Activated CD8-positive, alpha-beta T cell treated with anti-CD3 and anti-CD28 coated beads for 36 hours (primary cell): ENCODE data around the gene TMPRSS9. TPM values are rescaled to one million over a fixed set of nuclear protein-coding genes. Genes with fewer than 3 reads are reported as not detected.

Experiments
- ATAC-seq: fragments of 200-7000 bp; cut with Tn5 transposase; one replicate; pipeline ENCODE4 v1.10.0; 2021; ENCODE audit warnings: mild to moderate bottlenecking, moderate library complexity
- CTCF ChIA-PET: fragments of 350-600 bp; sonication (Branson Sonifier 250); formaldehyde crosslinking; loops from one replicate; lab custom pipeline; 2021; ENCODE audit warnings: antibody characterized with exemption; lab: Charles Lee
- POLR2A ChIA-PET: fragments of 350-600 bp; sonication (Branson Sonifier 250); formaldehyde crosslinking; loops from one replicate; lab custom pipeline; 2021; ENCODE audit warnings: antibody characterized with exemption; lab: Charles Lee
- DNase-seq: peaks from one replicate; pipeline ENCODE4 v3.0.0-alpha.2; 2020
- H3K27ac Mint-ChIP-seq: one replicate; pipeline ENCODE4 v1.8.0; 2021; ENCODE audit warnings: mild to moderate bottlenecking, mixed read lengths
- H3K27me3 Mint-ChIP-seq: one replicate; pipeline ENCODE4 v1.8.0; 2021; ENCODE audit warnings: mixed read lengths
- H3K36me3 Mint-ChIP-seq: one replicate; pipeline ENCODE4 v1.8.0; 2021; ENCODE audit warnings: low read depth, mixed read lengths
- H3K4me1 Mint-ChIP-seq: one replicate; pipeline ENCODE4 v1.8.0; 2021; ENCODE audit warnings: low read depth, mixed read lengths
- H3K4me3 Mint-ChIP-seq: one replicate; pipeline ENCODE4 v1.8.0; 2021; ENCODE audit warnings: mild to moderate bottlenecking, moderate library complexity, mixed read lengths
- H3K9me3 Mint-ChIP-seq: one replicate; pipeline ENCODE4 v1.8.0; 2021; ENCODE audit warnings: mixed read lengths
- intact Hi-C: fragments of 100-400 bp; cut with micrococcal nuclease; formaldehyde crosslinking; loops from one replicate; pipeline ENCODE4 v1.10.0; 2022
- total RNA-seq, 2 experiments: library from RNA; stranded (reverse); gene quantifications; one replicate each; pipeline ENCODE4 v1.2.3, GENCODE V29; 2021
- TF ChIP-seq, protein P1 (sequence below): fragments of 200-600 bp; IDR thresholded peaks from one replicate; pipeline ENCODE4 v1.8.0; 2022; ENCODE audit warnings: antibody characterized with exemption, mild to moderate bottlenecking

TMPRSS9 gene
- total RNA-seq, 2 experiments from 2014 or later = not detected

DNA sequence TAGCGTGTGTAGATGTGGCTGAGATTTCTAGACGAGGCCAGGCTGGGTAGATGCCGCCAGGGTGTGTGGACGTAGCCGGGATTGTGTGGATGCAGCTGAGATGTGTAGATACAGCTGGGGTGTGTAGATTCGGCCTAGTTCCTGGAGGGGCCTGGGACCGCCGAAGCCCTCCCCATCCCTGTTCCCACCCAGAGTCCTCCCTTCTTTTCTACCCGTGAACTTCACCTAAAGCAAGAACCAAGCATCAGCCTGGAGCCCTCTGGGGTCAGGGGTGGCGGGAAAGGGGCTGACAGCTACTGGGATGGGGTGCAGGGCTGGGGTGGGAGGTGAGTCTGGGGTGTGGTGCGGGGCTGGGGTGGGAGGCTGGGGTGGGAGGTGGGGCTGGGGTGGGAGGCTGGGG lies 768 bp downstream of the TMPRSS9 start:
- CTCF ChIA-PET = no interaction called here
- intact Hi-C loops = no loop called here
- no peaks in the 10 kb centered on the region for H3K36me3 Mint-ChIP-seq
- DNase-seq = no peak
- POLR2A ChIA-PET = no interaction called here
- H3K27me3 Mint-ChIP-seq = peaks cover 15% of the 10 kb centered on the region
- H3K4me3 Mint-ChIP-seq = no peak overlapping the region
- no peak overlapping the region for H3K27ac Mint-ChIP-seq
- H3K9me3 Mint-ChIP-seq = no peaks in the 10 kb centered on the region
- H3K4me1 Mint-ChIP-seq = peaks cover 5% of the 10 kb centered on the region
- ATAC-seq = no peak
- TF ChIP-seq, protein P1, sequence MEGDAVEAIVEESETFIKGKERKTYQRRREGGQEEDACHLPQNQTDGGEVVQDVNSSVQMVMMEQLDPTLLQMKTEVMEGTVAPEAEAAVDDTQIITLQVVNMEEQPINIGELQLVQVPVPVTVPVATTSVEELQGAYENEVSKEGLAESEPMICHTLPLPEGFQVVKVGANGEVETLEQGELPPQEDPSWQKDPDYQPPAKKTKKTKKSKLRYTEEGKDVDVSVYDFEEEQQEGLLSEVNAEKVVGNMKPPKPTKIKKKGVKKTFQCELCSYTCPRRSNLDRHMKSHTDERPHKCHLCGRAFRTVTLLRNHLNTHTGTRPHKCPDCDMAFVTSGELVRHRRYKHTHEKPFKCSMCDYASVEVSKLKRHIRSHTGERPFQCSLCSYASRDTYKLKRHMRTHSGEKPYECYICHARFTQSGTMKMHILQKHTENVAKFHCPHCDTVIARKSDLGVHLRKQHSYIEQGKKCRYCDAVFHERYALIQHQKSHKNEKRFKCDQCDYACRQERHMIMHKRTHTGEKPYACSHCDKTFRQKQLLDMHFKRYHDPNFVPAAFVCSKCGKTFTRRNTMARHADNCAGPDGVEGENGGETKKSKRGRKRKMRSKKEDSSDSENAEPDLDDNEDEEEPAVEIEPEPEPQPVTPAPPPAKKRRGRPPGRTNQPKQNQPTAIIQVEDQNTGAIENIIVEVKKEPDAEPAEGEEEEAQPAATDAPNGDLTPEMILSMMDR = no peak

GRCh38 chr19:2361246-2362045 lies 1.4 kb downstream of the TMPRSS9 start:
- no peak overlapping the region for H3K4me3 Mint-ChIP-seq
- CTCF ChIA-PET = no interaction called here
- H3K9me3 Mint-ChIP-seq = no peaks in the 10 kb centered on the region
- H3K4me1 Mint-ChIP-seq = peaks cover 5% of the 10 kb centered on the region
- no peak overlapping the region for H3K27ac Mint-ChIP-seq
- POLR2A ChIA-PET = no interaction called here
- H3K27me3 Mint-ChIP-seq = peaks cover 15% of the 10 kb centered on the region
- no peaks in the 10 kb centered on the region for H3K36me3 Mint-ChIP-seq
- TF ChIP-seq, protein P1 = no peak
- ATAC-seq (no peak), DNase-seq (no peak)
- intact Hi-C loops = no loop called here

GRCh38 chr19:2362046-2362969 lies 2.2 kb downstream of the TMPRSS9 start:
- no peaks in the 10 kb centered on the region for H3K36me3 Mint-ChIP-seq
- H3K9me3 Mint-ChIP-seq = no peaks in the 10 kb centered on the region
- ChIA-PET POLR2A (no interaction called here), CTCF (interaction anchor here (1.3 kb wide), 1 partner anchor 30 kb away, joined by 4 read pairs; no protein-coding TSS in a partner anchor)
- H3K27ac Mint-ChIP-seq = no peak overlapping the region
- H3K4me1 Mint-ChIP-seq = peaks cover 5% of the 10 kb centered on the region
- TF ChIP-seq, protein P1 = no peak
- ATAC-seq = no peak
- intact Hi-C loops = no loop called here
- no peak for DNase-seq
- H3K4me3 Mint-ChIP-seq = no peak overlapping the region
- H3K27me3 Mint-ChIP-seq = peaks cover 15% of the 10 kb centered on the region

DNA sequence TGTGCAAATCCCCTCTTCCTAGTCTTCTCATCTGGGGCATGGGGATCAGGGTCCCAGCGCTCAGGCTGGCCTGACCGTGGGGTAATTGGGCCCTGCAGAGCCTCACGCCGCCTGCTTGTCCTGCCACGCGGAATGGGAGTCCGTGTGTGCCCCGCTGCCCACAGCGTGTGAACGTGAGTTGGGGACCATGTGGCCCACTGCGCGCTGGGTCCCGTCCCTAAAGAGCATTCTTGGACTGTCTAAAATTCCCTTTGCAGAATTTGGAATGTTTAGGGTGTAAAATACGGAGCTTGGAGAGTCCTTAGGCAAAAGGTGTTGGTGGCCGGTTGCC lies 2.9 kb downstream of the TMPRSS9 start:
- CTCF ChIA-PET = interaction anchor here (1.3 kb wide), 1 partner anchor 29 kb away, joined by 4 read pairs; no protein-coding TSS in a partner anchor
- POLR2A ChIA-PET = no interaction called here
- no peaks in the 10 kb centered on the region for H3K9me3 Mint-ChIP-seq
- DNase-seq = no peak
- H3K27ac Mint-ChIP-seq = no peak overlapping the region
- peaks cover 15% of the 10 kb centered on the region for H3K27me3 Mint-ChIP-seq
- no peak overlapping the region for H3K4me3 Mint-ChIP-seq
- no peaks in the 10 kb centered on the region for H3K36me3 Mint-ChIP-seq
- ATAC-seq = no peak
- peaks cover 5% of the 10 kb centered on the region for H3K4me1 Mint-ChIP-seq
- intact Hi-C loops = no loop called here
- TF ChIP-seq, protein P1 = no peak

DNA sequence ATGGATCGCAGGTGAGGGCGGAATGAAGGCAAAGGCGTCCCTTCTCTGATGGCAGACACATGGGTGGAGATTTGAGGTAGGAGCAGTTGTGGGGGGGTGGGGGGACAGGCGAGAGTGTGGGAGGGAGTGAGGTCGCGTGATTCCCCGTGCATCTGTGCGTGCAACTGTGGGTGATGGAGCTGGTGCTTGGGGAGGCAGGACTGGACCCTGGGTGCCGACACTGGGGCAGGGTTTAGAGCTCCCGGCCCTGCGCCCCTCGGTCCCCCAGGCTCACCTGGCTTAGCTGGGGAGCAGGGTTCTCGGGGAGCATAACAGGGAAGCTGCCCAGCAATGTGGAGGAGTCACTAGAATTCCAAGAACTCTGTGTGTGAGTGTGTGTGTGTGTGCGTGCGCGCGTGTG lies 3.4 kb downstream of the TMPRSS9 start:
- H3K27ac Mint-ChIP-seq = no peak overlapping the region

More for the DNA sequence above, 3.4 kb downstream of the TMPRSS9 start:
- POLR2A ChIA-PET = no interaction called here
- DNase-seq = no peak
- CTCF ChIA-PET = interaction anchor here (1.3 kb wide), 1 partner anchor 29 kb away, joined by 4 read pairs; no protein-coding TSS in a partner anchor
- H3K27me3 Mint-ChIP-seq = peaks cover 19% of the 10 kb centered on the region
- peaks cover 5% of the 10 kb centered on the region for H3K4me1 Mint-ChIP-seq
- TF ChIP-seq, protein P1 = no peak
- no peaks in the 10 kb centered on the region for H3K9me3 Mint-ChIP-seq
- H3K4me3 Mint-ChIP-seq = no peak overlapping the region
- no peaks in the 10 kb centered on the region for H3K36me3 Mint-ChIP-seq
- intact Hi-C loops = no loop called here
- ATAC-seq = no peak
